Neural cell (in vitro differentiated cells): Measurements from ENCODE around the gene CPPED1. TPM values are rescaled to one million over a fixed set of nuclear protein-coding genes. Genes with fewer than 3 reads are reported as not detected.

ENCODE experiments used
- H2AFZ ChIP-seq: fragments of 200-600, 300-800 bp; sonication (generic), shearing (Covaris generic); 2 replicates; pipeline ENCODE4 v1.6.0; 2014; ENCODE audit warnings: low read depth, mild to moderate bottlenecking, antibody characterized with exemption, low read length, moderate library complexity
- H3F3A ChIP-seq: fragments of 200-600 bp; shearing (Covaris generic); 2 replicates; pipeline ENCODE4 v1.6.1; 2016; ENCODE audit warnings: mild to moderate bottlenecking, moderate library complexity, mixed read lengths, antibody characterized with exemption, low read length; ENCODE audit not compliant: insufficient read depth, poor library complexity, severe bottlenecking
- H3K27ac ChIP-seq: fragments of 200-600, 300-800 bp; sonication (generic), shearing (Covaris generic); 2 replicates; pipeline ENCODE4 v1.5.1; 2014; ENCODE audit warnings: mild to moderate bottlenecking, low read length, moderate library complexity
- H3K27me3 ChIP-seq: fragments of 300-800, 200-600 bp; sonication (generic), shearing (Covaris generic); 2 replicates; pipeline ENCODE4 v1.6.0; 2014; ENCODE audit warnings: mild to moderate bottlenecking, low read depth, low read length, moderate library complexity; ENCODE audit not compliant: insufficient read depth
- H3K36me3 ChIP-seq: fragments of 300-800, 200-600 bp; sonication (generic), shearing (Covaris generic); 2 replicates; pipeline ENCODE4 v1.5.1; 2014; ENCODE audit warnings: mild to moderate bottlenecking, antibody characterized with exemption, low read length, moderate library complexity; ENCODE audit not compliant: insufficient read depth
- H3K4me2 ChIP-seq: fragments of 300-800, 200-600 bp; sonication (generic), shearing (Covaris generic); 2 replicates; pipeline ENCODE4 v1.6.0; 2014; ENCODE audit warnings: mild to moderate bottlenecking, low read length
- H3K4me3 ChIP-seq: fragments of 300-800, 200-600 bp; sonication (generic), shearing (Covaris generic); 2 replicates; pipeline ENCODE4 v1.5.1; 2014; ENCODE audit warnings: mild to moderate bottlenecking, low read length, moderate library complexity
- H3K79me2 ChIP-seq: fragments of 200-600 bp; shearing (Covaris generic); replicated peaks from 2 replicates; pipeline ENCODE4 v1.6.0; 2014; ENCODE audit warnings: mild to moderate bottlenecking, low read length, moderate library complexity; ENCODE audit not compliant: insufficient read depth
- H3K9ac ChIP-seq: fragments of 300-800, 200-600 bp; sonication (generic), shearing (Covaris generic); 2 replicates; pipeline ENCODE4 v1.6.1; 2016; ENCODE audit warnings: mild to moderate bottlenecking, low read length, mixed read lengths
- H3K9me2 ChIP-seq: fragments of 200-600 bp; shearing (Covaris generic); 2 replicates; pipeline ENCODE4 v1.6.1; 2016; ENCODE audit warnings: mild to moderate bottlenecking, low read length, mixed read lengths; ENCODE audit not compliant: insufficient read depth
- H3K9me3 ChIP-seq: fragments of 200-600, 300-800 bp; sonication (generic), shearing (Covaris generic); 2 replicates; pipeline ENCODE4 v1.6.1; 2016; ENCODE audit warnings: mild to moderate bottlenecking, mixed run types, low read length, moderate library complexity, mixed read lengths
- H4K20me1 ChIP-seq: fragments of 200-600 bp; shearing (Covaris generic); 2 replicates; pipeline ENCODE4 v1.6.1; 2016; ENCODE audit warnings: mild to moderate bottlenecking, mixed run types; ENCODE audit not compliant: insufficient read depth
- CTCF ChIP-seq: fragments of 450-650 bp; IDR thresholded peaks from 2 replicates; pipeline ENCODE4 v1.5.1; 2014; ENCODE audit warnings: antibody characterized with exemption, mild to moderate bottlenecking, moderate library complexity; ENCODE audit not compliant: poor library complexity, severe bottlenecking
- EP300 ChIP-seq: fragments of 450-650 bp; conservative IDR thresholded peaks from 2 replicates; pipeline ENCODE4 v1.6.1; 2014; ENCODE audit warnings: antibody characterized with exemption, mild to moderate bottlenecking, moderate library complexity; ENCODE audit not compliant: poor library complexity, severe bottlenecking
- EZH2 ChIP-seq: fragments of 200-600, 300-800 bp; shearing (Covaris generic), sonication (generic); IDR thresholded peaks from 2 replicates; pipeline ENCODE4 v1.6.1; 2014; ENCODE audit warnings: antibody characterized with exemption, low read length, borderline replicate concordance, mild to moderate bottlenecking; ENCODE audit not compliant: insufficient read depth, poor library complexity, severe bottlenecking
- MXI1 ChIP-seq: fragments of 450-650 bp; conservative IDR thresholded peaks from 2 replicates; pipeline ENCODE4 v1.6.1; 2014; ENCODE audit warnings: antibody characterized with exemption, mild to moderate bottlenecking; ENCODE audit not compliant: poor library complexity, severe bottlenecking
- POLR2AphosphoS5 ChIP-seq: IDR thresholded peaks from 2 replicates; pipeline ENCODE4 v1.6.1; 2012
- RAD21 ChIP-seq: fragments of 450-650 bp; conservative IDR thresholded peaks from 2 replicates; pipeline ENCODE4 v1.6.1; 2014; ENCODE audit warnings: antibody characterized with exemption, mild to moderate bottlenecking, moderate library complexity
- SMC3 ChIP-seq: fragments of 450-650 bp; conservative IDR thresholded peaks from 2 replicates; pipeline ENCODE4 v1.6.1; 2014; ENCODE audit warnings: antibody characterized with exemption, mild to moderate bottlenecking, moderate library complexity; ENCODE audit not compliant: poor library complexity
- TAF1 ChIP-seq: IDR thresholded peaks from 2 replicates; pipeline ENCODE4 v1.6.1; 2012; ENCODE audit warnings: low read depth
- polyA plus RNA-seq: library from polyadenylated mRNA; depleted of rRNA; stranded (reverse); fragments of >200 nt; gene quantifications from 2 replicates; pipeline ENCODE4 v1.2.3, GENCODE V29; 2014
- TF ChIP-seq, protein P1 (sequence below): IDR thresholded peaks from 2 replicates; pipeline ENCODE4 v1.6.1; 2012; ENCODE audit warnings: borderline replicate concordance

CPPED1 gene
- polyA plus RNA-seq, 1 donor from 2014 or later = 2.5 TPM

- no peak overlapping the region for H3K9ac ChIP-seq
- H3K79me2 ChIP-seq = no peaks in the 10 kb centered on the region
Observed at GRCh38 chr16:12786081-12786480, 17.6 kb downstream of the CPPED1 start.

GRCh38 chr16:12784076-12784475 lies 19.6 kb downstream of the CPPED1 start:
- no peak overlapping the region for H3K4me3 ChIP-seq
- no peaks in the 10 kb centered on the region for H3K9me3 ChIP-seq
- no peak overlapping the region for H2AFZ ChIP-seq
- H3K4me2 ChIP-seq = no peak overlapping the region
- TF ChIP-seq MXI1 = no peak
- no peaks in the 10 kb centered on the region for H3F3A ChIP-seq
- H4K20me1 ChIP-seq = no peaks in the 10 kb centered on the region
- H3K27me3 ChIP-seq = no peaks in the 10 kb centered on the region
- H3K36me3 ChIP-seq = no peaks in the 10 kb centered on the region
- H3K27ac ChIP-seq = no peak overlapping the region
- H3K9ac ChIP-seq = no peak overlapping the region
- H3K9me2 ChIP-seq = no peaks in the 10 kb centered on the region
- no peaks in the 10 kb centered on the region for H3K79me2 ChIP-seq

More at GRCh38 chr16:12786081-12786480, 17.6 kb downstream of the CPPED1 start:
- no peaks in the 10 kb centered on the region for H3K36me3 ChIP-seq
- no peak overlapping the region for H3K4me3 ChIP-seq
- no peaks in the 10 kb centered on the region for H3K9me2 ChIP-seq
- H4K20me1 ChIP-seq = no peaks in the 10 kb centered on the region
- no peak overlapping the region for H3K4me2 ChIP-seq
- no peaks in the 10 kb centered on the region for H3F3A ChIP-seq
- H3K9me3 ChIP-seq = no peaks in the 10 kb centered on the region
- no peak overlapping the region for H3K27ac ChIP-seq
- TF ChIP-seq TAF1 = no peak
- TF ChIP-seq SMC3 = no peak
- TF ChIP-seq POLR2AphosphoS5 = no peak
- TF ChIP-seq CTCF = no peak
- no peak for TF ChIP-seq MXI1
- no peak for TF ChIP-seq RAD21
- no peak for TF ChIP-seq EZH2
- TF ChIP-seq, protein P1, sequence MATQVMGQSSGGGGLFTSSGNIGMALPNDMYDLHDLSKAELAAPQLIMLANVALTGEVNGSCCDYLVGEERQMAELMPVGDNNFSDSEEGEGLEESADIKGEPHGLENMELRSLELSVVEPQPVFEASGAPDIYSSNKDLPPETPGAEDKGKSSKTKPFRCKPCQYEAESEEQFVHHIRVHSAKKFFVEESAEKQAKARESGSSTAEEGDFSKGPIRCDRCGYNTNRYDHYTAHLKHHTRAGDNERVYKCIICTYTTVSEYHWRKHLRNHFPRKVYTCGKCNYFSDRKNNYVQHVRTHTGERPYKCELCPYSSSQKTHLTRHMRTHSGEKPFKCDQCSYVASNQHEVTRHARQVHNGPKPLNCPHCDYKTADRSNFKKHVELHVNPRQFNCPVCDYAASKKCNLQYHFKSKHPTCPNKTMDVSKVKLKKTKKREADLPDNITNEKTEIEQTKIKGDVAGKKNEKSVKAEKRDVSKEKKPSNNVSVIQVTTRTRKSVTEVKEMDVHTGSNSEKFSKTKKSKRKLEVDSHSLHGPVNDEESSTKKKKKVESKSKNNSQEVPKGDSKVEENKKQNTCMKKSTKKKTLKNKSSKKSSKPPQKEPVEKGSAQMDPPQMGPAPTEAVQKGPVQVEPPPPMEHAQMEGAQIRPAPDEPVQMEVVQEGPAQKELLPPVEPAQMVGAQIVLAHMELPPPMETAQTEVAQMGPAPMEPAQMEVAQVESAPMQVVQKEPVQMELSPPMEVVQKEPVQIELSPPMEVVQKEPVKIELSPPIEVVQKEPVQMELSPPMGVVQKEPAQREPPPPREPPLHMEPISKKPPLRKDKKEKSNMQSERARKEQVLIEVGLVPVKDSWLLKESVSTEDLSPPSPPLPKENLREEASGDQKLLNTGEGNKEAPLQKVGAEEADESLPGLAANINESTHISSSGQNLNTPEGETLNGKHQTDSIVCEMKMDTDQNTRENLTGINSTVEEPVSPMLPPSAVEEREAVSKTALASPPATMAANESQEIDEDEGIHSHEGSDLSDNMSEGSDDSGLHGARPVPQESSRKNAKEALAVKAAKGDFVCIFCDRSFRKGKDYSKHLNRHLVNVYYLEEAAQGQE = no peak
- no peak for TF ChIP-seq EP300
- no peaks in the 10 kb centered on the region for H3K27me3 ChIP-seq
- H2AFZ ChIP-seq = no peak overlapping the region

DNA sequence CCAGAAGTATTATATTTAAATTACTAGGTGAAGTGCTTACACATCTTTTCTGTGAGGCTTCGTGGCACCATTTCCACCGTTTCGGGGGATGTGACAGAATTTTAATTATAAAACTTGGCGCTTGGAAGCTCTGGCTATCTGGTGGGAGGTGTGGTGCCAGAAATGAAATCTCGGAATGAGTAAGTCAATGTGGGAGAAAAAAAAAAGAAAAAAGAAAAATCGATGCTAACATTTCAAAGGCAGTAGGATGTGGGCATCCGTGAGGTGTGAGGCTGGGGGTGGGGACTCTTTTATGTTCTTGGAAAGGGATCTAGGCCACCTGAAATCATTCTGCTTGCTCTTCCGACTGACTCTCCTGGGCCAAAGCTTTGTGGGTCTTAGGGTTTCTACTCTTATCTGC lies 21.9 kb downstream of the CPPED1 start:
- Histone ChIP-seq H3K27ac (no peak overlapping the region), H3K27me3 (no peaks in the 10 kb centered on the region), H3K9me3 (no peaks in the 10 kb centered on the region), H3F3A (no peaks in the 10 kb centered on the region), H4K20me1 (no peaks in the 10 kb centered on the region), H3K79me2 (no peaks in the 10 kb centered on the region), H3K4me3 (no peak overlapping the region), H3K9me2 (no peaks in the 10 kb centered on the region), H3K9ac (no peak overlapping the region), H3K36me3 (no peaks in the 10 kb centered on the region), H2AFZ (no peak overlapping the region), H3K4me2 (no peak overlapping the region)
- no peak for TF ChIP-seq EZH2
- no peak for TF ChIP-seq MXI1
- TF ChIP-seq, protein P1 = no peak
- TF ChIP-seq TAF1 = no peak
- TF ChIP-seq SMC3 = no peak
- no peak for TF ChIP-seq EP300
- TF ChIP-seq CTCF = no peak
- TF ChIP-seq POLR2AphosphoS5 = no peak
- no peak for TF ChIP-seq RAD21
